Measurements from ENCODE around the gene ORM2.

ORM2 gene

GRCh38 chr9:114304416-114305188 lies 25.1 kb upstream of the ORM2 start:
- POLR2A ChIA-PET (ENCODE audit: low non-redundant PET), result no interaction called here
- DNase-seq (ENCODE audit: low spot score), result no peak
- CTCF ChIA-PET, result interaction anchor here (0.5 to 1.0 kb wide), 7 partner anchors 29 to 721 kb away, joined by 3 to 6 read pairs (median 4); no protein-coding TSS in a partner anchor
- no peak overlapping the region for H3K27ac ChIP-seq
- no peak for TF ChIP-seq CTCF (conservative IDR thresholded peaks at IDR 0.05; ENCODE audit: low read depth)

GRCh38 chr9:114307899-114308267 lies 21.8 kb upstream of the ORM2 start:
- CTCF ChIA-PET, result interaction anchor here (0.7 to 2.5 kb wide), 5 partner anchors 13 to 225 kb away, joined by 3 to 13 read pairs (median 3); no protein-coding TSS in a partner anchor
- POLR2A ChIA-PET (ENCODE audit: low non-redundant PET), result no interaction called here
- no peak for DNase-seq (ENCODE audit: low spot score)
- no peak for TF ChIP-seq CTCF (conservative IDR thresholded peaks at IDR 0.05; ENCODE audit: low read depth)
- H3K27ac ChIP-seq, result no peak overlapping the region

GRCh38 chr9:114308361-114308950 lies 21.2 kb upstream of the ORM2 start:
- CTCF ChIA-PET, result interaction anchor here (0.6 to 2.5 kb wide), 4 partner anchors 13 to 226 kb away, joined by 3 to 13 read pairs (median 4); no protein-coding TSS in a partner anchor
- no peak for DNase-seq (ENCODE audit: low spot score)
- no peak overlapping the region for H3K27ac ChIP-seq
- POLR2A ChIA-PET (ENCODE audit: low non-redundant PET), result no interaction called here
- TF ChIP-seq CTCF (conservative IDR thresholded peaks at IDR 0.05; ENCODE audit: low read depth), result no peak

- ChIA-PET POLR2A (ENCODE audit: low non-redundant PET) (no interaction called here), CTCF (interaction anchor here (0.6 to 2.5 kb wide), 4 partner anchors 30 to 227 kb away, joined by 3 to 13 read pairs (median 4); no protein-coding TSS in a partner anchor)
- no peak overlapping the region for H3K27ac ChIP-seq
- no peak for TF ChIP-seq CTCF (conservative IDR thresholded peaks at IDR 0.05; ENCODE audit: low read depth)
- DNase-seq (ENCODE audit: low spot score), result no peak
These were observed 20.6 kb upstream of the ORM2 start for GRCh38 chr9:114309096-114309495.

- ChIA-PET POLR2A (ENCODE audit: low non-redundant PET) (no interaction called here), CTCF (interaction anchor here (0.5 to 1.1 kb wide), 5 partner anchors 102 to 824 kb away, joined by 3 to 5 read pairs (median 3); no protein-coding TSS in a partner anchor)
- no peak overlapping the region for H3K27ac ChIP-seq
- no peak for TF ChIP-seq CTCF (conservative IDR thresholded peaks at IDR 0.05; ENCODE audit: low read depth)
- no peak for DNase-seq (ENCODE audit: low spot score)
These were observed 18.9 kb upstream of the ORM2 start for GRCh38 chr9:114310471-114311450.
